Measurements from ENCODE around the gene COL9A1. TPM values are rescaled to one million over a fixed set of nuclear protein-coding genes. Genes with fewer than 3 reads are reported as not detected.

Gene COL9A1
- total and polyA plus RNA-seq, 2 of the 4 experiments (the other 2 are of a cell fraction): not detected

DNA sequence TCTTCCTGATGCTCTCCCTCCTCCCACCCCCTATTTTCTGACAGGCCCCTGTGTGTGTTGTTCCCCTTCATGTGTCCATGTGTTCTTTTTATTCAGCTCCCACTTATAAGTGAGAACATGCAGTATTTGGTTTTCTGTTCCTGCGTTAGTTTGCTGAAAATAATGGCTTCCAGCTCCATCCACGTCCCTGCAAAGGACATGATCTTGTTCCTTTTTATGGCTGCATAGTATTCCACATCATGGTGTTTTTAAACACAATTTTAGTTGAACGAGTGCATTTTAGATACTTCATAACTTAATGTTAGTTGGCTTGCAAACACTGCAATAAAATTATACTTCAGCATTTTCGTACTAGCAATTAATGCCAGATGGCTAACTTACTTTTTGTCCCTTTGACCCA is 28.5 kb downstream of the COL9A1 start:
- no peak for ATAC-seq (ENCODE audit: low read depth)
- intact Hi-C loops (cut with micrococcal nuclease): loop anchor here (10.0 kb wide), 1 partner anchor 1730 kb away; no protein-coding TSS in a partner anchor
- H2BK120ac ChIP-seq (ENCODE audit: low read depth, low read length): no peak overlapping the region

More for the DNA sequence above, 28.5 kb downstream of the COL9A1 start:
- Histone ChIP-seq H3K18ac (ENCODE audit: low read depth, low read length) (no peak overlapping the region), H4K20me1 (ENCODE audit: insufficient read depth, low read length) (no peaks in the 10 kb centered on the region), H3K9me3 (ENCODE audit: control insufficient read depth, insufficient read depth, low read length) (no peaks in the 10 kb centered on the region), H2AK5ac (ENCODE audit: low read depth, low read length) (no peak overlapping the region), H3K23ac (ENCODE audit: low read depth, low read length) (no peak overlapping the region), H2BK20ac (ENCODE audit: low read depth, low read length) (no peak overlapping the region), H3K9ac (ENCODE audit: low read depth, low read length) (no peak overlapping the region), H3K4me3 (ENCODE audit: insufficient read depth, low read depth, low read length) (no peak overlapping the region), H3K79me1 (ENCODE audit: low read depth in 1 of 2, low read length in 2 of 2) (no peaks in the 10 kb centered on the region), H4K8ac (ENCODE audit: low read depth in 2 of 2, low read length in 2 of 2) (no peak overlapping the region), H2AK9ac (replicated peaks; ENCODE audit: low read depth, low read length, poor library complexity) (no peak overlapping the region), H3K4ac (ENCODE audit: low read depth, low read length) (no peak overlapping the region), H3K27me3 (ENCODE audit: control insufficient read depth, insufficient read depth, low read length) (no peaks in the 10 kb centered on the region), H2AFZ (replicated peaks; ENCODE audit: low read length, poor library complexity) (no peak overlapping the region), H3K9me1 (ENCODE audit: insufficient read depth, low read length) (no peaks in the 10 kb centered on the region), H4K5ac (ENCODE audit: low read depth, low read length) (no peak overlapping the region), H2BK15ac (ENCODE audit: low read depth, low read length) (no peak overlapping the region), H2BK5ac (ENCODE audit: low read depth, low read length, poor library complexity, severe bottlenecking) (no peak overlapping the region), H3K56ac (ENCODE audit: extremely low read depth, insufficient read depth, low read length) (no peak overlapping the region), H3K36me3 (ENCODE audit: control insufficient read depth, insufficient read depth, low read length) (no peaks in the 10 kb centered on the region), H4K91ac (ENCODE audit: insufficient read depth, low read depth, low read length) (no peak overlapping the region), H3K4me1 (ENCODE audit: control insufficient read depth, insufficient read depth, low read length) (no peaks in the 10 kb centered on the region; the same call in 1 of the 2 replicates), H3K4me2 (ENCODE audit: low read depth, low read length) (no peak overlapping the region), H3K14ac (replicated peaks; ENCODE audit: low read depth, low read length) (no peak overlapping the region), H3K27ac (ENCODE audit: insufficient read depth, low read length) (no peak overlapping the region)
- ChIA-PET POLR2A (ENCODE audit: unreplicated experiment) (no interaction called here), CTCF (interaction anchor here (0.6 kb wide), 1 partner anchor 19 kb away, joined by 3 read pairs; no protein-coding TSS in a partner anchor)
- DNase-seq: no peak
- BruUV-seq (replicated peaks): no TSS peak
- dilution Hi-C loops (cut with HindIII; ENCODE audit: low sequenced_read_pairs, unreplicated experiment): no loop called here
- in situ Hi-C loops (cut with MboI; ENCODE audit: low sequenced_read_pairs): no loop called here
- no peak for TF ChIP-seq MAFK (IDR thresholded peaks at IDR 0.05; ENCODE audit: low read depth, low read length)
- no peak for TF ChIP-seq BHLHE40 (IDR thresholded peaks at IDR 0.05; ENCODE audit: low read depth, low read length)
- TF ChIP-seq CEBPB (IDR thresholded peaks at IDR 0.05; ENCODE audit: low read depth, low read length): no peak
- TF ChIP-seq, protein P1, sequence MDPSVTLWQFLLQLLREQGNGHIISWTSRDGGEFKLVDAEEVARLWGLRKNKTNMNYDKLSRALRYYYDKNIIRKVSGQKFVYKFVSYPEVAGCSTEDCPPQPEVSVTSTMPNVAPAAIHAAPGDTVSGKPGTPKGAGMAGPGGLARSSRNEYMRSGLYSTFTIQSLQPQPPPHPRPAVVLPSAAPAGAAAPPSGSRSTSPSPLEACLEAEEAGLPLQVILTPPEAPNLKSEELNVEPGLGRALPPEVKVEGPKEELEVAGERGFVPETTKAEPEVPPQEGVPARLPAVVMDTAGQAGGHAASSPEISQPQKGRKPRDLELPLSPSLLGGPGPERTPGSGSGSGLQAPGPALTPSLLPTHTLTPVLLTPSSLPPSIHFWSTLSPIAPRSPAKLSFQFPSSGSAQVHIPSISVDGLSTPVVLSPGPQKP (IDR thresholded peaks at IDR 0.05; ENCODE audit: borderline replicate concordance, low read depth, low read length): no peak
- TF ChIP-seq, protein P2, sequence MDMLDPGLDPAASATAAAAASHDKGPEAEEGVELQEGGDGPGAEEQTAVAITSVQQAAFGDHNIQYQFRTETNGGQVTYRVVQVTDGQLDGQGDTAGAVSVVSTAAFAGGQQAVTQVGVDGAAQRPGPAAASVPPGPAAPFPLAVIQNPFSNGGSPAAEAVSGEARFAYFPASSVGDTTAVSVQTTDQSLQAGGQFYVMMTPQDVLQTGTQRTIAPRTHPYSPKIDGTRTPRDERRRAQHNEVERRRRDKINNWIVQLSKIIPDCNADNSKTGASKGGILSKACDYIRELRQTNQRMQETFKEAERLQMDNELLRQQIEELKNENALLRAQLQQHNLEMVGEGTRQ (IDR thresholded peaks at IDR 0.05; ENCODE audit: low read depth, low read length): no peak
- no peak for TF ChIP-seq NFE2L2 (IDR thresholded peaks at IDR 0.05; ENCODE audit: low read depth, low read length)
- TF ChIP-seq RFX5 (IDR thresholded peaks at IDR 0.05; ENCODE audit: low read depth, low read length): no peak
- no CpG with 5 or more reads among the region's 4 CpGs for WGBS, 2 experiments (ENCODE audit: extremely low coverage in 2 of 2, insufficient read length in 1 of 2)
